Hepatocyte (in vitro differentiated cells): Measurements from ENCODE around the gene ERCC6L. TPM values are rescaled to one million over a fixed set of nuclear protein-coding genes. Genes with fewer than 3 reads are reported as not detected.

Experiments used
- DNase-seq: peaks from one replicate; pipeline ENCODE4 v3.0.0-alpha.2; 2016; ENCODE audit warnings: low spot score
- H2AFZ ChIP-seq: fragments of 200-600 bp; sonication (generic); 2 replicates; pipeline ENCODE4 v1.6.0; 2016; ENCODE audit warnings: antibody characterized with exemption, mild to moderate bottlenecking
- H3K27ac ChIP-seq: fragments of 200-600 bp; sonication (generic); 2 replicates; pipeline ENCODE4 v1.5.1; 2016; ENCODE audit warnings: mild to moderate bottlenecking
- H3K27me3 ChIP-seq: fragments of 200-600 bp; sonication (generic); 2 replicates; pipeline ENCODE4 v1.6.1; 2016
- H3K36me3 ChIP-seq: fragments of 200-600 bp; sonication (generic); replicated peaks from 2 replicates; pipeline ENCODE4 v1.5.1; 2016; ENCODE audit warnings: low read depth; ENCODE audit not compliant: insufficient read depth
- H3K4me1 ChIP-seq: fragments of 200-600 bp; sonication (generic); 2 replicates; pipeline ENCODE4 v1.5.1; 2016; ENCODE audit warnings: mild to moderate bottlenecking, moderate library complexity; ENCODE audit not compliant: insufficient read depth
- H3K4me2 ChIP-seq: fragments of 200-600 bp; sonication (generic); 2 replicates; pipeline ENCODE4 v1.6.0; 2016
- H3K4me3 ChIP-seq: fragments of 200-600 bp; sonication (generic); 2 replicates; pipeline ENCODE4 v1.5.1; 2016; ENCODE audit warnings: mild to moderate bottlenecking
- H3K79me2 ChIP-seq: fragments of 200-600 bp; sonication (generic); 2 replicates; pipeline ENCODE4 v1.6.0; 2017; ENCODE audit warnings: mild to moderate bottlenecking
- H3K9me2 ChIP-seq: fragments of 200-600 bp; sonication (generic); replicated peaks from 2 replicates; pipeline ENCODE4 v1.6.0; 2017; ENCODE audit warnings: mild to moderate bottlenecking; ENCODE audit not compliant: insufficient read depth
- H3K9me3 ChIP-seq: fragments of 200-600 bp; sonication (generic); 2 replicates; pipeline ENCODE4 v1.5.1; 2016; ENCODE audit warnings: low read depth, mild to moderate bottlenecking
- H4K20me1 ChIP-seq: fragments of 200-600 bp; sonication (generic); 2 replicates; pipeline ENCODE4 v1.6.0; 2016; ENCODE audit warnings: mild to moderate bottlenecking; ENCODE audit not compliant: insufficient read depth, poor library complexity, severe bottlenecking
- CTCF ChIP-seq: fragments of 200-600 bp; sonication (generic); IDR thresholded peaks from 2 replicates; pipeline ENCODE4 v1.5.1; 2016; ENCODE audit warnings: antibody characterized with exemption, mild to moderate bottlenecking; ENCODE audit not compliant: poor library complexity
- EZH2 ChIP-seq: fragments of 200-600 bp; sonication (generic); IDR thresholded peaks from 2 replicates; pipeline ENCODE4 v1.6.1; 2016; ENCODE audit warnings: antibody characterized with exemption, mild to moderate bottlenecking, borderline replicate concordance
- EZH2phosphoT487 ChIP-seq: fragments of 200-600 bp; sonication (generic); IDR thresholded peaks from one replicate; pipeline ENCODE4 v1.6.1; 2018; ENCODE audit warnings: antibody characterized with exemption, mild to moderate bottlenecking, low read depth, moderate library complexity; ENCODE audit not compliant: unreplicated experiment, severe bottlenecking
- WGBS: methylation state at CpG from one replicate; pipeline ENCODE4 v1.1.6; 2016; ENCODE audit warnings: low lambda C conversion rate; ENCODE audit errors: missing lambda C conversion rate; 5-methylcytosine and 5-hydroxymethylcytosine counted together
- polyA plus RNA-seq: library from polyadenylated mRNA; unstranded; fragments of >200 nt; fragmentation: Nextera tagmentation; extraction: Ambion mirVana; gene quantifications from 2 replicates; pipeline ENCODE4 v1.2.1, GENCODE V29; 2016
- total RNA-seq: library from RNA; depleted of rRNA; stranded (reverse); fragments of >200 nt; gene quantifications from 2 replicates; pipeline ENCODE4 v1.2.3, GENCODE V29; 2014

Gene ERCC6L
- total and polyA plus RNA-seq, 2 experiments from 2014 or later, result 0.51 to 1.5 TPM

GRCh38 chrX:72182924-72183323 is 55.9 kb downstream of the ERCC6L start:
- DNase-seq, result no peak
- Histone ChIP-seq H3K9me3 (no peaks in the 10 kb centered on the region), H3K4me1 (peaks cover 4% of the 10 kb centered on the region), H3K36me3 (no peaks in the 10 kb centered on the region), H3K27ac (no peak overlapping the region), H4K20me1 (no peaks in the 10 kb centered on the region), H3K4me2 (peak overlapping the region; percentile 75), H2AFZ (no peak overlapping the region), H3K27me3 (no peaks in the 10 kb centered on the region), H3K79me2 (peaks cover 13% of the 10 kb centered on the region), H3K4me3 (no peak overlapping the region), H3K9me2 (no peaks in the 10 kb centered on the region)
- TF ChIP-seq EZH2 (no peak), EZH2phosphoT487 (no peak), CTCF (no peak)
- WGBS, result 82% methylated on average over 2 of the region's 2 CpGs

- Histone ChIP-seq H3K4me3 (peak within 1 kb of the TSS; percentile 64), H3K27ac (peak within 1 kb of the TSS; percentile 85), H2AFZ (peak within 1 kb of the TSS; percentile 66), H4K20me1 (no peaks in the 10 kb centered on the region), H3K4me2 (peak within 1 kb of the TSS; percentile 75), H3K9me2 (no peaks in the 10 kb centered on the region), H3K9me3 (no peaks in the 10 kb centered on the region), H3K36me3 (no peaks in the 10 kb centered on the region), H3K79me2 (peaks cover 13% of the 10 kb centered on the region), H3K4me1 (peaks cover 4% of the 10 kb centered on the region), H3K27me3 (no peaks in the 10 kb centered on the region)
- TF ChIP-seq EZH2phosphoT487, result no peak
- no peak for TF ChIP-seq EZH2
- TF ChIP-seq CTCF, result no peak
- DNase-seq, result peak; percentile 92
- 51% methylated on average over 45 of the region's 46 CpGs for WGBS
Observed at GRCh38 chrX:72181178-72182125, 57.4 kb downstream of the ERCC6L start, which contains the start of gene PIN4. Gene PIN4 (plus strand): TSS chrX:72181757. CDS start chrX:72181786, 29 bp downstream.

GRCh38 chrX:72180539-72180938 is 58.3 kb downstream of the ERCC6L start:
- 69% methylated on average over 1 of the region's 1 CpG for WGBS

More at GRCh38 chrX:72180539-72180938, 58.3 kb downstream of the ERCC6L start:
- DNase-seq, result no peak
- H3K9me2 ChIP-seq, result no peaks in the 10 kb centered on the region
- H4K20me1 ChIP-seq, result no peaks in the 10 kb centered on the region
- H3K4me2 ChIP-seq, result peak overlapping the region; percentile 71
- H3K79me2 ChIP-seq, result peaks cover 13% of the 10 kb centered on the region
- peak overlapping the region; percentile 66 for H2AFZ ChIP-seq
- no peaks in the 10 kb centered on the region for H3K36me3 ChIP-seq
- H3K4me1 ChIP-seq, result peaks cover 4% of the 10 kb centered on the region
- H3K27me3 ChIP-seq, result no peaks in the 10 kb centered on the region
- no peak overlapping the region for H3K4me3 ChIP-seq
- TF ChIP-seq EZH2phosphoT487, result no peak
- no peak for TF ChIP-seq CTCF
- TF ChIP-seq EZH2, result no peak
- peak overlapping the region; percentile 85 for H3K27ac ChIP-seq
- H3K9me3 ChIP-seq, result no peaks in the 10 kb centered on the region
